ENCODE results near the gene UNC5B. TPM values are rescaled to one million over a fixed set of nuclear protein-coding genes. Genes with fewer than 3 reads are reported as not detected.

UNC5B gene
- total RNA-seq, 4 donors from 2014 or later, result 4.2 to 17.6 (median 8.0) TPM

GRCh38 chr10:71324743-71325142, 112.4 kb downstream of the UNC5B start:
- H3K4me3 ChIP-seq (ENCODE audit: low read depth, poor library complexity, severe bottlenecking), result no peak overlapping the region
- TF ChIP-seq POLR2A (IDR thresholded peaks at IDR 0.05), result no peak
- no peak for TF ChIP-seq CTCF (IDR thresholded peaks at IDR 0.05)
- intact Hi-C loops (cut with DNase I; ENCODE audit: low total_unique reads), result no loop called here
- no peak for DNase-seq (ENCODE audit: low spot score in 2 of 2)
- 86 to 95% methylated on average over 9 of the region's 9 CpGs for WGBS, 2 donors

- 61 to 66% methylated on average over 6 of the region's 6 CpGs for WGBS, 2 donors
- H3K4me3 ChIP-seq (ENCODE audit: low read depth, poor library complexity, severe bottlenecking), result no peak overlapping the region
- intact Hi-C loops (cut with DNase I; ENCODE audit: low total_unique reads), result no loop called here
- TF ChIP-seq CTCF (IDR thresholded peaks at IDR 0.05) (no peak), POLR2A (IDR thresholded peaks at IDR 0.05) (no peak)
- DNase-seq (ENCODE audit: low spot score in 2 of 2), result no peak
These were observed 112.9 kb downstream of the UNC5B start for GRCh38 chr10:71325267-71325666.

- H3K4me3 ChIP-seq (ENCODE audit: low read depth, poor library complexity, severe bottlenecking), result no peak overlapping the region
- no peak for TF ChIP-seq POLR2A (IDR thresholded peaks at IDR 0.05)
- no peak for TF ChIP-seq CTCF (IDR thresholded peaks at IDR 0.05)
- intact Hi-C loops (cut with DNase I; ENCODE audit: low total_unique reads), result no loop called here
- WGBS, 2 donors, result 43 to 71% methylated on average over 12 to 15 of the region's 16 CpGs
- no peak for DNase-seq (ENCODE audit: low spot score in 2 of 2)
These were observed 114.1 kb downstream of the UNC5B start for GRCh38 chr10:71326464-71326881.

GRCh38 chr10:71330789-71331404, 118.5 kb downstream of the UNC5B start:
- no peak overlapping the region for H3K4me3 ChIP-seq (ENCODE audit: low read depth, poor library complexity, severe bottlenecking)
- no peak for TF ChIP-seq CTCF (IDR thresholded peaks at IDR 0.05)
- no peak for TF ChIP-seq POLR2A (IDR thresholded peaks at IDR 0.05)
- WGBS, 2 donors, result 83 to 86% methylated on average over 4 of the region's 4 CpGs
- intact Hi-C loops (cut with DNase I; ENCODE audit: low total_unique reads), result no loop called here
- DNase-seq (ENCODE audit: low spot score in 2 of 2), result no peak

- intact Hi-C loops (cut with DNase I; ENCODE audit: low total_unique reads), result no loop called here
- TF ChIP-seq CTCF (IDR thresholded peaks at IDR 0.05) (no peak), POLR2A (IDR thresholded peaks at IDR 0.05) (no peak)
- 41 to 50% methylated on average over 4 of the region's 4 CpGs for WGBS, 2 donors
- no peak overlapping the region for H3K4me3 ChIP-seq (ENCODE audit: low read depth, poor library complexity, severe bottlenecking)
- no peak for DNase-seq (ENCODE audit: low spot score in 2 of 2)
These were observed 119.4 kb downstream of the UNC5B start for GRCh38 chr10:71331736-71332135.

- DNase-seq (ENCODE audit: low spot score in 2 of 2), result no peak
- TF ChIP-seq CTCF (IDR thresholded peaks at IDR 0.05) (no peak), POLR2A (IDR thresholded peaks at IDR 0.05) (no peak)
- 78 to 80% methylated on average over 5 of the region's 5 CpGs for WGBS, 2 donors
- intact Hi-C loops (cut with DNase I; ENCODE audit: low total_unique reads), result no loop called here
- H3K4me3 ChIP-seq (ENCODE audit: low read depth, poor library complexity, severe bottlenecking), result no peak overlapping the region
These were observed 120.1 kb downstream of the UNC5B start for GRCh38 chr10:71332466-71332865.
